GM18519 (cell line): ENCODE data around the gene MGAT5.
A peak's percentile ranks its signal among the peaks of the same experiment; 100 is the strongest.
"Not testable (repeated sequence)": the region's sequence is repeated elsewhere in the genome, so short reads cannot be mapped to it uniquely, and the experiment has no call there.

Experiments used
- ATAC-seq: cut with Tn5 transposase; IDR thresholded peaks from one replicate; pipeline ENCODE4 v1.9.1; 2021; ENCODE audit warnings: mild to moderate bottlenecking, moderate library complexity; ENCODE audit not compliant: unreplicated experiment, low FRiP score

The MGAT5 gene

GRCh38 chr2:134275058-134275862 is 21.4 kb downstream of the MGAT5 start:
- peak; percentile 66 for ATAC-seq

- ATAC-seq, result no peak
Measured at GRCh38 chr2:134276381-134277172, 22.7 kb downstream of the MGAT5 start.

- no peak for ATAC-seq
Measured at GRCh38 chr2:134277223-134277622, 23.4 kb downstream of the MGAT5 start.

GRCh38 chr2:134278553-134278952 is 24.7 kb downstream of the MGAT5 start:
- no peak for ATAC-seq

GRCh38 chr2:134279417-134279816 is 25.5 kb downstream of the MGAT5 start:
- no peak for ATAC-seq

- ATAC-seq, result no peak
Measured at GRCh38 chr2:134280231-134280630, 26.4 kb downstream of the MGAT5 start.

- ATAC-seq, result no peak
Measured at GRCh38 chr2:134280726-134281125, 26.9 kb downstream of the MGAT5 start.

- no peak for ATAC-seq
Measured at GRCh38 chr2:134281815-134282419, 28.0 kb downstream of the MGAT5 start.

- peak; percentile 85 for ATAC-seq
Measured at GRCh38 chr2:134282629-134283400, 28.9 kb downstream of the MGAT5 start.

- no peak for ATAC-seq
Measured at GRCh38 chr2:134283661-134284060, 29.8 kb downstream of the MGAT5 start.

GRCh38 chr2:134284119-134284670 is 30.3 kb downstream of the MGAT5 start:
- ATAC-seq, result no peak

GRCh38 chr2:134287323-134287722 is 33.5 kb downstream of the MGAT5 start:
- peak; percentile 38 for ATAC-seq

GRCh38 chr2:134288814-134289213 is 34.9 kb downstream of the MGAT5 start:
- no peak for ATAC-seq

- no peak for ATAC-seq
Measured at GRCh38 chr2:134289225-134289624, 35.4 kb downstream of the MGAT5 start.

GRCh38 chr2:134290358-134290757 is 36.5 kb downstream of the MGAT5 start:
- peak; percentile 48 for ATAC-seq

GRCh38 chr2:134292514-134292913 is 38.6 kb downstream of the MGAT5 start:
- ATAC-seq, result no peak

- ATAC-seq, result no peak
Measured at GRCh38 chr2:134293719-134294537, 40.1 kb downstream of the MGAT5 start.

GRCh38 chr2:134294598-134294997 is 40.7 kb downstream of the MGAT5 start:
- ATAC-seq, result not testable (repeated sequence)

- ATAC-seq, result no peak
Measured at GRCh38 chr2:134295441-134295840, 41.6 kb downstream of the MGAT5 start.
